Endodermal cell (in vitro differentiated cells): ENCODE results near the gene PIP5K1C. TPM values are rescaled to one million over a fixed set of nuclear protein-coding genes. Genes with fewer than 3 reads are reported as not detected.

Experiments
- DNase-seq: peaks from one replicate; pipeline ENCODE4 v3.0.0-alpha.2; 2017
- H3K27ac ChIP-seq: 2 replicates; pipeline ENCODE4 v1.5.1; 2013; ENCODE audit warnings: mild to moderate bottlenecking, low read depth, low read length, moderate library complexity
- H3K27me3 ChIP-seq: 2 replicates; pipeline ENCODE4 v1.6.1; 2013; ENCODE audit warnings: mild to moderate bottlenecking, low read length, moderate library complexity; ENCODE audit not compliant: insufficient read depth, control insufficient read depth, poor library complexity, severe bottlenecking
- H3K36me3 ChIP-seq: 2 replicates; pipeline ENCODE4 v1.7.0; 2013; ENCODE audit warnings: mild to moderate bottlenecking, low read length, moderate library complexity; ENCODE audit not compliant: control insufficient read depth, insufficient read depth
- H3K4me1 ChIP-seq: one replicate; pipeline ENCODE4 v1.7.0; 2013; ENCODE audit warnings: low read length; ENCODE audit not compliant: control insufficient read depth, insufficient read depth
- H3K4me3 ChIP-seq: 2 replicates; pipeline ENCODE4 v1.5.1; 2013; ENCODE audit warnings: mild to moderate bottlenecking, low read length, moderate library complexity
- H3K9ac ChIP-seq: 2 replicates; pipeline ENCODE4 v1.6.1; 2013; ENCODE audit warnings: mild to moderate bottlenecking, low read length, moderate library complexity; ENCODE audit not compliant: poor library complexity, severe bottlenecking; ENCODE audit errors: extremely low read depth
- H3K9me3 ChIP-seq: 2 replicates; pipeline ENCODE4 v1.6.1; 2013; ENCODE audit warnings: mild to moderate bottlenecking, low read length, moderate library complexity; ENCODE audit not compliant: control insufficient read depth
- H3K27ac Mint-ChIP-seq: 2 replicates; pipeline ENCODE4 v1.8.0; 2020; ENCODE audit warnings: mixed read lengths
- H3K27me3 Mint-ChIP-seq: 2 replicates; pipeline ENCODE4 v1.8.0; 2021; ENCODE audit warnings: mild to moderate bottlenecking, mixed read lengths; ENCODE audit not compliant: insufficient read depth
- H3K36me3 Mint-ChIP-seq: 2 replicates; pipeline ENCODE4 v1.8.0; 2020; ENCODE audit warnings: low read depth, mixed read lengths
- H3K4me1 Mint-ChIP-seq: 2 replicates; pipeline ENCODE4 v1.8.0; 2020; ENCODE audit warnings: mixed read lengths
- H3K4me3 Mint-ChIP-seq: 2 replicates; pipeline ENCODE4 v1.8.0; 2020; ENCODE audit warnings: mild to moderate bottlenecking, moderate library complexity, mixed read lengths
- H3K9me3 Mint-ChIP-seq: 2 replicates; pipeline ENCODE4 v1.8.0; 2020; ENCODE audit warnings: mild to moderate bottlenecking, mixed read lengths
- WGBS, 2 experiments: methylation state at CpG; one replicate each; pipeline versions ENCODE4 v1.1.5 to v1.1.7; 2013; ENCODE audit warnings: missing lambda C conversion rate in 2 of 2, mixed read lengths in 1 of 2; ENCODE audit not compliant: insufficient coverage in 1 of 2, insufficient read length in 1 of 2; 5-methylcytosine and 5-hydroxymethylcytosine counted together
- total RNA-seq, 2 donors: library from RNA; stranded (reverse); fragmentation: NEBNext Ultra II Directional in 1 of 2; extraction: Animal tissue kit (Norgen Biotek cat#: 25700) in 1 of 2; gene quantifications; 2 replicates in 1 of 2; 3 replicates in 1 of 2; pipeline ENCODE4 v1.2.1, GENCODE V29; 2021
- TF ChIP-seq, protein P1 (sequence below): fragments of 200-600 bp; sonication (generic); conservative IDR thresholded peaks from 2 replicates; pipeline ENCODE4 v1.5.0; 2021; ENCODE audit warnings: antibody characterized with exemption, mild to moderate bottlenecking

Gene PIP5K1C
- total RNA-seq, 2 donors from 2014 or later: 43.5 to 51.5 TPM

DNA sequence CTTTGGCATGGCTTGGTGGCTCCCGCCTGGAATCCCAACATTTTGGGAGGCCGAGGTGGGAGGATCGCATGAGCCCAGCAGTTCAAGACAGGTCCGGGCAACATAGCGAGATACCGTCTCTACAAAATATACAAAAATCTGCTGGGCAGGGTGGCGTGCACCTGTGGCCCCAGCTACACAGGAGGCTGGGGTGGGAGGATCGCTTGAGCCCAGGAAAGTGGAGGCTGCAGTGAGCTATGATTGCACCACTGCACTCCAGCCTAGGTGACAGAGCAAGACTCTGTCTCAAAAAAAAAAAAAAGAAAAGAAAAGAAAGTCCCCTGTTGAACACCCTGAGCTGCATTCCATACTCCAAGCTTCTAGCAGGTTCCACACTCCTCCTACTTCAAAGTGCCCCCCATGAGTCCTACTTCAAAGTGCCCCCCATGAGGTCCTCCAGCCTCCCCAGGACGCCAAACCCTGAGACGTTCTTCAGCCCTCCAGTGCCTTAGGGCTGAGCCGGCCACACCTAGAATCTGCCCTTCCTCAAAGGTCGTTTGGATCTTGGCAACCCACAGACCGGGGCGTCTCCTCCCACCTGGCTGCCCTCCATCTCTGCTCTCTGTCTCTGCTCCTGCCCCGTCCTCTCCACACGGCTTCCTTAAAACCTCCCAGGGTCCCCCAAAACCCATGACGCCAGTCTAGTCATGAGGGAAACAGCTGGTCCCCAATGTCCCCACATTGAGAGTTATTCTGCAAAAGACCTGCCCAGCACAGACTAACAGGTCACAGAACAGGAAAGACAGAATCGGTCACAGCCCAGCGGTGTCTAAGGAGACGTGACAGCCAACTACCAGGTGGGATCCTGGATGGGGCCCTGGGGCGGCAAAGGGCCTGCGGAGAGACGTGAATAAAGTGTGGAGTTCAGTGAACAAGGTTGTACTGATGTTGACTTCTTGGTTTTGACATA lies 12.7 kb upstream of the PIP5K1C start:
- Mint-ChIP-seq H3K4me3 (no peak overlapping the region), H3K4me1 (peaks cover 3% of the 10 kb centered on the region), H3K27ac (no peak overlapping the region), H3K36me3 (no peaks in the 10 kb centered on the region), H3K27me3 (peaks cover 2% of the 10 kb centered on the region), H3K9me3 (no peaks in the 10 kb centered on the region)
- Histone ChIP-seq H3K27me3 (no peaks in the 10 kb centered on the region), H3K36me3 (no peaks in the 10 kb centered on the region), H3K4me3 (no peak overlapping the region), H3K9me3 (no peaks in the 10 kb centered on the region), H3K9ac (no peak overlapping the region), H3K4me1 (no peaks in the 10 kb centered on the region), H3K27ac (no peak overlapping the region)
- no peak for DNase-seq
- WGBS, 2 experiments: 82 to 86% methylated on average over 12 to 23 of the region's 23 CpGs
- TF ChIP-seq, protein P1, sequence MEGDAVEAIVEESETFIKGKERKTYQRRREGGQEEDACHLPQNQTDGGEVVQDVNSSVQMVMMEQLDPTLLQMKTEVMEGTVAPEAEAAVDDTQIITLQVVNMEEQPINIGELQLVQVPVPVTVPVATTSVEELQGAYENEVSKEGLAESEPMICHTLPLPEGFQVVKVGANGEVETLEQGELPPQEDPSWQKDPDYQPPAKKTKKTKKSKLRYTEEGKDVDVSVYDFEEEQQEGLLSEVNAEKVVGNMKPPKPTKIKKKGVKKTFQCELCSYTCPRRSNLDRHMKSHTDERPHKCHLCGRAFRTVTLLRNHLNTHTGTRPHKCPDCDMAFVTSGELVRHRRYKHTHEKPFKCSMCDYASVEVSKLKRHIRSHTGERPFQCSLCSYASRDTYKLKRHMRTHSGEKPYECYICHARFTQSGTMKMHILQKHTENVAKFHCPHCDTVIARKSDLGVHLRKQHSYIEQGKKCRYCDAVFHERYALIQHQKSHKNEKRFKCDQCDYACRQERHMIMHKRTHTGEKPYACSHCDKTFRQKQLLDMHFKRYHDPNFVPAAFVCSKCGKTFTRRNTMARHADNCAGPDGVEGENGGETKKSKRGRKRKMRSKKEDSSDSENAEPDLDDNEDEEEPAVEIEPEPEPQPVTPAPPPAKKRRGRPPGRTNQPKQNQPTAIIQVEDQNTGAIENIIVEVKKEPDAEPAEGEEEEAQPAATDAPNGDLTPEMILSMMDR: no peak

DNA sequence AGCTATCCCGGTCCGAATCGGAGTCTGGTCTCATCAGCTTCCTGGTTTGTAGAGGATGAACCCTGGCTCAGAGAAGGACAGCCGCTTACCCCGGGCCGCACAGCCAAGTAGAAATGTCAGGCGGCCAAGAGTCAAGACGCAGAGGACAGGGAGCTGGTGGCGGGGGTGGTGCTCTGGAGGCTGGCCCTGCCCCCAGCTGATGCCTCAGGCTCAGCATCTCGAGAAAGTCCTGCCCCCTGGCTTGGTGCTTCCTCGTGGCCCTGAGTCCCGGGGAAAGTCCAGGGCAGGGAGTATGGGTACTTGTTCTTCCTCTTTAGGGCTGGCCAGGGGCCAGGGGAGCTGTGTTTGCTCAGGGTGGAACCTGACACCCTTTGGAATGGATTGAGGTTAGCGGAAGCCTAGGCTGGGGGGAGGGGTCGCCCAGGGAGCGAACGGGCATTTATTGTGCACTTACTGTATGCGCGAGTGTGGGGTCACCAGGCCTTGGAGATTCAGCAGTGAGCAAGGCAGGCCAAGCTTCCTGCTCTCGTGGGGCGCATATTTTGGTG lies 10.1 kb upstream of the PIP5K1C start:
- Mint-ChIP-seq H3K36me3 (no peaks in the 10 kb centered on the region), H3K27me3 (peaks cover 2% of the 10 kb centered on the region), H3K4me3 (no peak overlapping the region), H3K4me1 (peaks cover 3% of the 10 kb centered on the region), H3K9me3 (no peaks in the 10 kb centered on the region), H3K27ac (peak overlapping the region; percentile 28)
- WGBS, 2 experiments: 77 to 79% methylated on average over 15 to 20 of the region's 20 CpGs
- Histone ChIP-seq H3K9me3 (no peaks in the 10 kb centered on the region), H3K36me3 (no peaks in the 10 kb centered on the region), H3K27ac (no peak overlapping the region), H3K4me3 (no peak overlapping the region), H3K4me1 (no peaks in the 10 kb centered on the region), H3K9ac (no peak overlapping the region), H3K27me3 (no peaks in the 10 kb centered on the region)
- TF ChIP-seq, protein P1: no peak
- DNase-seq: peak; percentile 70

DNA sequence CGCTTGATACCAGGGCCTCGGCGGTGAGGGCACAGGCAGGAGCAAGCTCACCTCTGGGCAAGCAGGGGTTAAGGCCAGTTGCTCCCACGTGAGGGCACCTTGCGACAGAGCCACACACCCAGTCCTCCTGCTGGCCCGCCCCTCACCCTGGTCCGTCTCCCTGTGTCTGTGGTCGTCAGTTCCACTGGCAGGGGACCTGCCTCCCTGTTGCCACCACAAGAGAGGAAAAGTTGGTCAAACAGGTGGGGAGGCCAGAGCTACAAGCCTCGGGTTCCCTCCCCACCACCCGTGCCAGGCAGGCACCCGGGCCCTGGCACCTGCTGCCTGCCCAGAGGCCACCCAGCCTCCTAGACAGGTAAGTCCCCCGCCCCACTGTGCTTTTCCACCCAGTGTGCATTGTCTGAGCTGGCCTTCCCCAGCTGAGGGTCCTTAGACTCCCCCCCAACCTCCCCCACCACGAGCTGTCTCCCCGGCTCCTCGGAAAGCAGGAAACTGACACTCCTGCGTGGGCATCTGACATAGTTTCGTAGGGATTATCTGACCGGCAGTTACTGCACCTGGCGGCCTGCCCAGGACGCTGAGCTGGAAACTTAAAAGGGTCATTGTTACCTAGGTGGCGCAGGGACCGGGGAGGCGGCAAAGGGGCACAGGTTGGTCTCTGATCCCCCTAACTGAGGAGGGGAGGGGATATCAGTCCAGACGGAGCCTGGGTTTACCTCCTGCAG lies 8.1 kb upstream of the PIP5K1C start, which contains the start of gene TJP3:
TJP3 (plus strand) TSS at position 178 of the 725 bp plus-strand sequence. CDS start 20,049 bp downstream, outside the sequence.
- Histone ChIP-seq H3K27me3 (no peaks in the 10 kb centered on the region), H3K27ac (no peak within 1 kb of the TSS), H3K36me3 (no peaks in the 10 kb centered on the region), H3K9me3 (no peaks in the 10 kb centered on the region), H3K4me1 (no peaks in the 10 kb centered on the region), H3K4me3 (no peak within 1 kb of the TSS), H3K9ac (no peak within 1 kb of the TSS)
- no peaks in the 10 kb centered on the region for H3K9me3 Mint-ChIP-seq
- H3K4me1 Mint-ChIP-seq: peaks cover 3% of the 10 kb centered on the region
- H3K27me3 Mint-ChIP-seq: peaks cover 2% of the 10 kb centered on the region
- DNase-seq: no peak
- no peak within 1 kb of the TSS for H3K27ac Mint-ChIP-seq
- 73 to 79% methylated on average over 19 to 24 of the region's 24 CpGs for WGBS, 2 experiments
- H3K36me3 Mint-ChIP-seq: no peaks in the 10 kb centered on the region
- no peak within 1 kb of the TSS for H3K4me3 Mint-ChIP-seq
- TF ChIP-seq, protein P1: no peak
